ENCODE results near the gene APH1B.
A peak's percentile ranks its signal among the peaks of the same experiment; 100 is the strongest.
"Not testable (repeated sequence)": the region's sequence is repeated elsewhere in the genome, so short reads cannot be mapped to it uniquely, and the experiment has no call there.

The APH1B gene

GRCh38 chr15:63277038-63277892, at the start of gene APH1B:
Gene APH1B, plus strand, starts transcription at chr15:63277605. Its CDS starts 19 bp downstream, at chr15:63277624.
- DNase-seq = peak; percentile 84

- DNase-seq = no peak
Observed at GRCh38 chr15:63227689-63228088, 49.7 kb upstream of the APH1B start.

GRCh38 chr15:63231206-63231605, 46.2 kb upstream of the APH1B start:
- no peak for DNase-seq

- no peak for DNase-seq
Observed at GRCh38 chr15:63231706-63232105, 45.7 kb upstream of the APH1B start.

GRCh38 chr15:63232405-63232804, 45.0 kb upstream of the APH1B start:
- DNase-seq = no peak

GRCh38 chr15:63232943-63233342, 44.5 kb upstream of the APH1B start:
- no peak for DNase-seq

- DNase-seq = no peak
Observed at GRCh38 chr15:63233667-63234423, 43.6 kb upstream of the APH1B start.

- DNase-seq = no peak
Observed at GRCh38 chr15:63234451-63234870, 42.9 kb upstream of the APH1B start.

- no peak for DNase-seq
Observed at GRCh38 chr15:63236272-63236671, 41.1 kb upstream of the APH1B start.

GRCh38 chr15:63237086-63237485, 40.3 kb upstream of the APH1B start:
- DNase-seq = not testable (repeated sequence)

- no peak for DNase-seq
Observed at GRCh38 chr15:63238171-63238570, 39.2 kb upstream of the APH1B start.

- DNase-seq = no peak
Observed at GRCh38 chr15:63238796-63239195, 38.6 kb upstream of the APH1B start.

GRCh38 chr15:63240109-63240508, 37.3 kb upstream of the APH1B start:
- no peak for DNase-seq

GRCh38 chr15:63241316-63241715, 36.1 kb upstream of the APH1B start:
- DNase-seq = no peak

GRCh38 chr15:63243101-63243500, 34.3 kb upstream of the APH1B start:
- no peak for DNase-seq

GRCh38 chr15:63243776-63244175, 33.6 kb upstream of the APH1B start:
- DNase-seq = no peak

- no peak for DNase-seq
Observed at GRCh38 chr15:63244399-63244798, 33.0 kb upstream of the APH1B start.

- DNase-seq = no peak
Observed at GRCh38 chr15:63244976-63245645, 32.3 kb upstream of the APH1B start.

- DNase-seq = no peak
Observed at GRCh38 chr15:63246691-63247469, 30.5 kb upstream of the APH1B start.

- DNase-seq = no peak
Observed at GRCh38 chr15:63250312-63250965, 27.0 kb upstream of the APH1B start.

- DNase-seq = no peak
Observed at GRCh38 chr15:63251701-63252100, 25.7 kb upstream of the APH1B start.

- DNase-seq = no peak
Observed at GRCh38 chr15:63252292-63252691, 25.1 kb upstream of the APH1B start.
